ENCODE data around the gene ZNF423.

GRCh38 chr16:49510141-49510540 lies 345.8 kb downstream of the ZNF423 start:
- TF ChIP-seq CTCF (IDR thresholded peaks at IDR 0.05): no peak
- TF ChIP-seq POLR2A (IDR thresholded peaks at IDR 0.05): no peak
